22Rv1 (cell line): Measurements from ENCODE around the gene CBX5.
A peak's percentile ranks its signal among the peaks of the same experiment; 100 is the strongest.

Experiments used
- H3K27ac ChIP-seq: fragments of 450-650 bp; 2 replicates; pipeline ENCODE4 v1.5.1; 2017
- CTCF ChIP-seq: fragments of 450-650 bp; IDR thresholded peaks from 2 replicates; pipeline ENCODE4 v1.5.1; 2017; ENCODE audit warnings: mild to moderate bottlenecking
- ZFX ChIP-seq: fragments of 450-650 bp; IDR thresholded peaks from 2 replicates; pipeline ENCODE4 v1.6.1; 2017; ENCODE audit warnings: antibody characterized with exemption, borderline replicate concordance

The CBX5 gene

GRCh38 chr12:54253240-54253639, 26.7 kb downstream of the CBX5 start:
- no peak overlapping the region for H3K27ac ChIP-seq
- TF ChIP-seq ZFX (no peak), CTCF (no peak)

- TF ChIP-seq CTCF, result peak; percentile 86
- TF ChIP-seq ZFX, result no peak
- no peak overlapping the region; the same call in 1 of the 2 replicates for H3K27ac ChIP-seq
These were observed 28.1 kb downstream of the CBX5 start for GRCh38 chr12:54251667-54252284.

DNA sequence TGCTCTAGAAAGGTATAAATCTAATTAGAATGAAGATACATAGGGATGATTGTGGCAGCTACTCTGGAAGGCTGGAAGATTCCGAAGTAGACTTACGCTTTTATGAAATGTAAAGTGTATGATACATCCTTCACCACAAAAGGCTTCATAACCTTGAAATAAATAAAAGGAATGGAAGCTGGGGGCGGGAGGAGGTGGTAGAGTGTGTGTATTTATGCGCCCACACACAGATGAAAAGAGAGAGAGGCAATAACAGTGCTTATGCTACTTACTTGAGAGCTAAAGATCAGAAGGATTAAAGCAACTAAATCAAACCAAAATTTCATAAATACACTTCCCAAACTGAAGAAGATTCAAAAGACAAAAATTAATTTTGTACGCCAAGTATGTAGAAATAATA, 30.4 kb downstream of the CBX5 start:
- TF ChIP-seq ZFX, result no peak
- no peak for TF ChIP-seq CTCF
- no peak overlapping the region for H3K27ac ChIP-seq

- TF ChIP-seq CTCF, result no peak
- no peak for TF ChIP-seq ZFX
- no peak overlapping the region for H3K27ac ChIP-seq
These were observed 33.8 kb downstream of the CBX5 start for GRCh38 chr12:54246011-54246641.

DNA sequence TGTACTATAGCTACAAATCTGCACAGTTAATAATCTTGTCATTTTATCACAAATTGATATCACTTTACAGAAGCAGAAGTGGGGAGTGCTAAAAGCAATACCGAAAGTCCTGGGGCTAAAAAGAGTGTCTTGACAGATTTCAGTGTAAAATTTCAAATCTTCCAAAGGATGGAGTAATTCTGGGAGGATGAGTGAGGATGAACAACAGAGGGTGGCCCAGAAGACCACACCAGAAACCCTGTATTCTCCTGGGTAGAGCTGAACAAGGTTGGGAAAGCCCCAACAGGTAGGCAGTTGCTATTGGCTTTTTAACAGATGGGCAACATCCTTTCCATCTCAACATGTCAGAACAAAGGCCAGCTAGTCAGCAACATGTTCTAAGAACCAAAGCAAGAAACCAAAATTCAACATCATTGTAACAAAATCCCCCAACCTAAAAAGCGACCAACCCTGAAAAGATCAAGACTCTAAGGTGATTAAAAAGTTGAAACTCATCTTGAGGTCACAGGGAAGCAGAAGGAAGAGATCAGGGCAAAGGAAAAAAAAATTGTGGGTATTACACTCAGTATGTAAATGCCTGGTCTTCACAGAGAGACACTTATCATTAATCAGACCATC, 38.8 kb downstream of the CBX5 start:
- TF ChIP-seq CTCF (no peak), ZFX (no peak)
- no peak overlapping the region; the same call in 1 of the 2 replicates for H3K27ac ChIP-seq

- TF ChIP-seq CTCF, result no peak
- no peak overlapping the region for H3K27ac ChIP-seq
These were observed 39.8 kb downstream of the CBX5 start for GRCh38 chr12:54240129-54240528.

GRCh38 chr12:54239620-54240019, 40.3 kb downstream of the CBX5 start:
- no peak overlapping the region for H3K27ac ChIP-seq
- TF ChIP-seq ZFX (no peak), CTCF (no peak)
